Measurements from ENCODE around the gene CTRB1.

GRCh38 chr16:75208242-75208825 lies 10.5 kb upstream of the CTRB1 start:
- TF ChIP-seq CTCF (IDR thresholded peaks at IDR 0.05 in 2 of 3, conservative IDR thresholded peaks at IDR 0.05 in 1 of 3; ENCODE audit: borderline replicate concordance in 1 of 3, insufficient read depth in 1 of 3, low read depth in 2 of 3, low read length in 2 of 3): no peak
- TF ChIP-seq FOSL1 (IDR thresholded peaks at IDR 0.05; ENCODE audit: low read depth): no peak
